A549 (cell line): ENCODE data around the gene PHACTR2. TPM values are rescaled to one million over a fixed set of nuclear protein-coding genes. Genes with fewer than 3 reads are reported as not detected.

ENCODE experiments used
- ATAC-seq, 2 experiments: fragments of 200-7000 bp in 1 of 2; fragments of >200 bp in 1 of 2; cut with Nextera tagmentation in 1 of 2; cut with Tn5 transposase in 1 of 2; 3 replicates each; pipeline versions ENCODE4 v1.8.0 to v1.9.1; 2018 to 2020; ENCODE audit warnings: mild to moderate bottlenecking in 1 of 2, moderate library complexity in 1 of 2
- CTCF ChIA-PET: fragments of 300-600 bp; sonication (Branson Sonifier 250); formaldehyde crosslinking; extraction: SDS; loops from one replicate; lab custom pipeline; 2021; ENCODE audit warnings: antibody characterized with exemption, inconsistent platforms; lab: Yijun Ruan, JAX
- POLR2A ChIA-PET: fragments of 350-600 bp; formaldehyde crosslinking; extraction: SDS; loops from one replicate; lab custom pipeline; 2021; ENCODE audit warnings: antibody characterized with exemption, inconsistent platforms; lab: Yijun Ruan, JAX
- DNase-seq, 2 experiments: peaks; one replicate each; pipeline versions ENCODE4 v3.0.0 to v3.0.0-alpha.2; 2011 to 2016; ENCODE audit warnings: low read depth in 1 of 2, low spot score in 1 of 2
- FAIRE-seq: peaks from 2 replicates; lab custom pipeline; 2011; peaks lifted over from hg19 to GRCh38; lab: Jason Lieb, UNC
- H3K27ac ChIP-seq, 2 experiments: fragments of >200 bp; sonication (Bioruptor Twin); formaldehyde crosslinking; 3 replicates each; pipeline ENCODE4 v1.5.1; 2016 to 2017
- H3K4me1 ChIP-seq: fragments of >200 bp; sonication (Bioruptor Twin); formaldehyde crosslinking; 3 replicates; pipeline ENCODE4 v1.6.1; 2016
- H3K4me2 ChIP-seq: fragments of >200 bp; sonication (Bioruptor Twin); formaldehyde crosslinking; 3 replicates; pipeline ENCODE4 v1.6.1; 2016
- H3K4me3 ChIP-seq: fragments of >200 bp; sonication (Bioruptor Twin); formaldehyde crosslinking; 3 replicates; pipeline ENCODE4 v1.5.1; 2016
- H3K9me3 ChIP-seq: fragments of >200 bp; sonication (Bioruptor Twin); formaldehyde crosslinking; 3 replicates; pipeline ENCODE4 v1.6.1; 2016
- BCL3 ChIP-seq: fragments of >200 bp; sonication (Bioruptor Twin); formaldehyde crosslinking; IDR thresholded peaks from 3 replicates; pipeline ENCODE4 v1.6.1; 2016
- CEBPB ChIP-seq, 2 experiments: fragments of >200 bp in 1 of 2; sonication (Bioruptor Twin) in 1 of 2; formaldehyde crosslinking in 1 of 2; IDR thresholded peaks; 2 replicates each; pipeline ENCODE4 v1.6.1; 2012 to 2016
- CHD2 ChIP-seq: fragments of 150-350 bp; IDR thresholded peaks from 2 replicates; pipeline ENCODE4 v1.6.1; 2014; ENCODE audit warnings: low read length; ENCODE audit not compliant: partially characterized antibody
- EHF ChIP-seq: fragments of 250-450 bp; sonication (Bioruptor Pico); IDR thresholded peaks from 2 replicates; pipeline ENCODE4 v1.5.0; 2020; ENCODE audit warnings: mild to moderate bottlenecking
- EP300 ChIP-seq, 2 experiments: fragments of >200 bp; sonication (Bioruptor Twin); formaldehyde crosslinking; IDR thresholded peaks; 2 replicates in 1 of 2; 3 replicates in 1 of 2; pipeline ENCODE4 v1.6.1; 2016 to 2017
- GATA3 ChIP-seq: IDR thresholded peaks from 2 replicates; pipeline ENCODE4 v1.6.1; 2012; ENCODE audit warnings: borderline replicate concordance
- HEYL ChIP-seq: fragments of 250-450 bp; sonication (Bioruptor Pico); IDR thresholded peaks from 2 replicates; pipeline ENCODE4 v1.8.0; 2021; ENCODE audit warnings: mild to moderate bottlenecking, moderate library complexity
- HOXA7 ChIP-seq: fragments of 250-450 bp; sonication (Bioruptor Pico); IDR thresholded peaks from 2 replicates; pipeline ENCODE4 v1.5.0; 2020; ENCODE audit warnings: mild to moderate bottlenecking, moderate library complexity
- HOXB5 ChIP-seq: fragments of 250-450 bp; sonication (Bioruptor Pico); IDR thresholded peaks from 2 replicates; pipeline ENCODE4 v1.5.0; 2020; ENCODE audit warnings: mild to moderate bottlenecking, moderate library complexity
- JUN ChIP-seq, 2 experiments: fragments of >200 bp; sonication (Bioruptor Twin); formaldehyde crosslinking; IDR thresholded peaks; 2 replicates in 1 of 2; 3 replicates in 1 of 2; pipeline ENCODE4 v1.6.1; 2016 to 2017
- JUNB ChIP-seq: fragments of >200 bp; sonication (Bioruptor Twin); formaldehyde crosslinking; IDR thresholded peaks from 2 replicates; pipeline ENCODE4 v1.6.1; 2016
- MAZ ChIP-seq: fragments of 150-350 bp; IDR thresholded peaks from 2 replicates; pipeline ENCODE4 v1.6.1; 2014; ENCODE audit warnings: antibody characterized with exemption, low read depth, low read length, borderline replicate concordance
- NFE2L2 ChIP-seq: fragments of 150-350 bp; conservative IDR thresholded peaks from 2 replicates; pipeline ENCODE4 v1.6.1; 2014; ENCODE audit warnings: low read length
- PHF8 ChIP-seq: fragments of 200-600 bp; sonication (generic); IDR thresholded peaks from 2 replicates; pipeline ENCODE4 v1.6.1; 2016; ENCODE audit warnings: low read depth, mild to moderate bottlenecking, antibody characterized with exemption, moderate library complexity, borderline replicate concordance
- POLR2A ChIP-seq: IDR thresholded peaks from 2 replicates; pipeline ENCODE4 v1.6.1; 2012; ENCODE audit warnings: mild to moderate bottlenecking, low read length
- POLR2AphosphoS2 ChIP-seq: conservative IDR thresholded peaks from 2 replicates; pipeline ENCODE4 v1.6.1; 2012; ENCODE audit warnings: low read length, improper control_type of control experiment, inconsistent platforms
- RARB ChIP-seq: fragments of 250-450 bp; sonication (Bioruptor Pico); IDR thresholded peaks from 2 replicates; pipeline ENCODE4 v1.8.0; 2021; ENCODE audit warnings: mild to moderate bottlenecking, moderate library complexity
- RCOR1 ChIP-seq: fragments of 150-350 bp; IDR thresholded peaks from 2 replicates; pipeline ENCODE4 v1.6.1; 2014; ENCODE audit warnings: antibody characterized with exemption, low read length, low read depth
- TFCP2L1 ChIP-seq: fragments of 250-450 bp; sonication (Bioruptor Pico); IDR thresholded peaks from 2 replicates; pipeline ENCODE4 v1.5.0; 2021; ENCODE audit warnings: mild to moderate bottlenecking
- TP53 ChIP-seq: fragments of 250-450 bp; sonication (Bioruptor Pico); IDR thresholded peaks from 2 replicates; pipeline ENCODE4 v1.5.0; 2021; ENCODE audit warnings: mild to moderate bottlenecking, moderate library complexity
- USF2 ChIP-seq: fragments of 450-650 bp; IDR thresholded peaks from 2 replicates; pipeline ENCODE4 v1.6.1; 2014; ENCODE audit warnings: antibody characterized with exemption
- ZFP36 ChIP-seq: fragments of 450-650 bp; IDR thresholded peaks from 2 replicates; pipeline ENCODE4 v1.6.1; 2014; ENCODE audit warnings: borderline replicate concordance; ENCODE audit not compliant: partially characterized antibody
- WGBS: methylation state at CpG from one replicate; pipeline ENCODE4 v1.1.6; 2017; ENCODE audit errors: missing lambda C conversion rate; 5-methylcytosine and 5-hydroxymethylcytosine counted together
- polyA plus RNA-seq, 4 experiments: library from polyadenylated mRNA; depleted of rRNA in 3 of 4; stranded (reverse); fragments of >200 nt; fragmentation: RNase III in 1 of 4; extraction: RNeasy Plus Mini Kit Qiagen cat#74134 plus additional on column Dnase treatment in 1 of 4; gene quantifications; 2 replicates in 3 of 4; 3 replicates in 1 of 4; pipeline ENCODE4 v1.2.3, GENCODE V29; 2011 to 2017
- TF ChIP-seq, protein P1 (sequence below): fragments of >200 bp; sonication (Bioruptor Twin); formaldehyde crosslinking; IDR thresholded peaks from 2 replicates; pipeline ENCODE4 v1.6.1; 2016
- TF ChIP-seq, protein P2 (sequence below): fragments of >200 bp; sonication (Bioruptor Twin); formaldehyde crosslinking; IDR thresholded peaks from 3 replicates; pipeline ENCODE4 v1.5.1; 2016

The PHACTR2 gene
- polyA plus RNA-seq, 2 of the 4 experiments (the other 2 are of a cell fraction): 2.5 to 10.4 TPM

GRCh38 chr6:143718472-143718871, 40.7 kb downstream of the PHACTR2 start:
- 97% methylated on average over 1 of the region's 1 CpG for WGBS
- Histone ChIP-seq H3K4me1 (no peaks in the 10 kb centered on the region), H3K4me2 (no peak overlapping the region), H3K9me3 (no peaks in the 10 kb centered on the region), H3K27ac (no peak overlapping the region), H3K4me3 (no peak overlapping the region)
- CTCF ChIA-PET: no interaction called here
- ATAC-seq (no peak), FAIRE-seq (no peak), DNase-seq (no peak)
- POLR2A ChIA-PET: no interaction called here
- TF ChIP-seq RARB (CRISPR knock-in tag) (no peak), JUNB (no peak), TFCP2L1 (CRISPR knock-in tag) (no peak), HEYL (CRISPR knock-in tag) (no peak), PHF8 (no peak), EP300 (IDR thresholded peaks at IDR 0.05) (no peak), CEBPB (IDR thresholded peaks at IDR 0.05) (no peak), CHD2 (no peak), BCL3 (no peak), ZFP36 (no peak), POLR2A (no peak), USF2 (no peak)
- TF ChIP-seq, protein P1, sequence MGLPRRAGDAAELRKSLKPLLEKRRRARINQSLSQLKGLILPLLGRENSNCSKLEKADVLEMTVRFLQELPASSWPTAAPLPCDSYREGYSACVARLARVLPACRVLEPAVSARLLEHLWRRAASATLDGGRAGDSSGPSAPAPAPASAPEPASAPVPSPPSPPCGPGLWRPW: no peak

DNA sequence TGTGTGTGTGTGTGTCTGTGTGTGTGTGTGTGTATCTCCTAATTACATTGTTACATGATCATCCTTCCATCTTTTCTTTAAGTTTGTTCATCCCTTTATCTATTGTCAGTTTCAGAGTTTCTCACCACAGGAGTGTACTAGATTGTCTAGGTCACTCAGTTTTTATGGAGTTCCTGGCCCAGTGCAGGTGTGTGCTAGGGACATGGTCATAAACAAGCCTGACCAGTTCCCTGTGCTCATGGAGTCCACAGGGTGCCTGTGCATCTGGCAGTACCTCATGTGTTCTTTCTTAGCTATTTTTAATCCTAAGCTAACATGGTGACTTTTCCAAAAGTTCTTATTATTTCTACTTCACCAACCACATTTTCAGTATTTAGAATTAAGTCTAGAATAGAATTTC, 43.9 kb downstream of the PHACTR2 start:
- DNase-seq (no peak), ATAC-seq (no peak), FAIRE-seq (no peak)
- H3K4me3 ChIP-seq: no peak overlapping the region
- no peaks in the 10 kb centered on the region for H3K4me1 ChIP-seq
- ChIA-PET CTCF (interaction anchor here (0.6 kb wide), 1 partner anchor 146 kb away, joined by 3 read pairs; no protein-coding TSS in a partner anchor), POLR2A (no interaction called here)
- no peak overlapping the region for H3K4me2 ChIP-seq
- no peak for TF ChIP-seq TFCP2L1 (CRISPR knock-in tag)
- TF ChIP-seq POLR2AphosphoS2: no peak
- no peak for TF ChIP-seq NFE2L2
- TF ChIP-seq RCOR1: no peak
- TF ChIP-seq MAZ: no peak
- TF ChIP-seq TP53 (CRISPR knock-in tag): no peak
- no peak for TF ChIP-seq HOXA7
- no peak for TF ChIP-seq GATA3
- TF ChIP-seq HOXB5 (CRISPR knock-in tag): no peak
- TF ChIP-seq, protein P2, sequence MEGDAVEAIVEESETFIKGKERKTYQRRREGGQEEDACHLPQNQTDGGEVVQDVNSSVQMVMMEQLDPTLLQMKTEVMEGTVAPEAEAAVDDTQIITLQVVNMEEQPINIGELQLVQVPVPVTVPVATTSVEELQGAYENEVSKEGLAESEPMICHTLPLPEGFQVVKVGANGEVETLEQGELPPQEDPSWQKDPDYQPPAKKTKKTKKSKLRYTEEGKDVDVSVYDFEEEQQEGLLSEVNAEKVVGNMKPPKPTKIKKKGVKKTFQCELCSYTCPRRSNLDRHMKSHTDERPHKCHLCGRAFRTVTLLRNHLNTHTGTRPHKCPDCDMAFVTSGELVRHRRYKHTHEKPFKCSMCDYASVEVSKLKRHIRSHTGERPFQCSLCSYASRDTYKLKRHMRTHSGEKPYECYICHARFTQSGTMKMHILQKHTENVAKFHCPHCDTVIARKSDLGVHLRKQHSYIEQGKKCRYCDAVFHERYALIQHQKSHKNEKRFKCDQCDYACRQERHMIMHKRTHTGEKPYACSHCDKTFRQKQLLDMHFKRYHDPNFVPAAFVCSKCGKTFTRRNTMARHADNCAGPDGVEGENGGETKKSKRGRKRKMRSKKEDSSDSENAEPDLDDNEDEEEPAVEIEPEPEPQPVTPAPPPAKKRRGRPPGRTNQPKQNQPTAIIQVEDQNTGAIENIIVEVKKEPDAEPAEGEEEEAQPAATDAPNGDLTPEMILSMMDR: no peak
- TF ChIP-seq BCL3: no peak
- TF ChIP-seq JUN (IDR thresholded peaks at IDR 0.05): no peak
- TF ChIP-seq EHF (CRISPR knock-in tag): no peak
- TF ChIP-seq, all 56 proteins: peak for 0
- no peaks in the 10 kb centered on the region for H3K9me3 ChIP-seq
- no peak overlapping the region for H3K27ac ChIP-seq
